ENCODE results near the gene RBX1.
A peak's percentile ranks its signal among the peaks of the same experiment; 100 is the strongest.

The RBX1 gene

GRCh38 chr22:40920526-40920925 lies 30.7 kb upstream of the RBX1 start:
- Histone ChIP-seq H3K4me3 (ENCODE audit: low read depth, low read length) (no peak overlapping the region), H3K27me3 (no peaks in the 10 kb centered on the region), H3K4me1 (no peaks in the 10 kb centered on the region), H3K9me3 (no peaks in the 10 kb centered on the region), H3K36me3 (peaks cover 47% of the 10 kb centered on the region)
- no peak for DNase-seq
- TF ChIP-seq CTCF (IDR thresholded peaks at IDR 0.05; ENCODE audit: low read depth, low read length) = no peak

- H3K36me3 ChIP-seq = peaks cover 47% of the 10 kb centered on the region
- peak; percentile 76 for TF ChIP-seq CTCF (IDR thresholded peaks at IDR 0.05; ENCODE audit: low read depth, low read length)
- H3K4me1 ChIP-seq = no peaks in the 10 kb centered on the region
- peak; percentile 18 for DNase-seq
- H3K9me3 ChIP-seq = no peaks in the 10 kb centered on the region
- no peak overlapping the region for H3K4me3 ChIP-seq (ENCODE audit: low read depth, low read length)
- H3K27me3 ChIP-seq = no peaks in the 10 kb centered on the region
Measured at GRCh38 chr22:40922484-40923303, 28.5 kb upstream of the RBX1 start.

GRCh38 chr22:40928657-40929056 lies 22.5 kb upstream of the RBX1 start:
- Histone ChIP-seq H3K4me3 (ENCODE audit: low read depth, low read length) (no peak overlapping the region), H3K36me3 (peaks cover 25% of the 10 kb centered on the region), H3K4me1 (peaks cover 3% of the 10 kb centered on the region; the same call in 1 of the 2 replicates), H3K27me3 (no peaks in the 10 kb centered on the region), H3K9me3 (no peaks in the 10 kb centered on the region)
- peak; percentile 19 for DNase-seq
- TF ChIP-seq CTCF (IDR thresholded peaks at IDR 0.05; ENCODE audit: low read depth, low read length) = no peak

GRCh38 chr22:40932396-40932795 lies 18.8 kb upstream of the RBX1 start:
- no peaks in the 10 kb centered on the region; the same call in 1 of the 2 replicates for H3K36me3 ChIP-seq
- H3K9me3 ChIP-seq = no peaks in the 10 kb centered on the region
- H3K27me3 ChIP-seq = no peaks in the 10 kb centered on the region
- no peak for DNase-seq
- H3K4me1 ChIP-seq = peaks cover 3% of the 10 kb centered on the region; the same call in 1 of the 2 replicates
- TF ChIP-seq CTCF (IDR thresholded peaks at IDR 0.05; ENCODE audit: low read depth, low read length) = no peak
- H3K4me3 ChIP-seq (ENCODE audit: low read depth, low read length) = no peak overlapping the region

- H3K4me3 ChIP-seq (ENCODE audit: low read depth, low read length) = no peak overlapping the region
- no peak for DNase-seq
- no peaks in the 10 kb centered on the region for H3K9me3 ChIP-seq
- H3K4me1 ChIP-seq = no peaks in the 10 kb centered on the region
- no peaks in the 10 kb centered on the region for H3K27me3 ChIP-seq
- no peak for TF ChIP-seq CTCF (IDR thresholded peaks at IDR 0.05; ENCODE audit: low read depth, low read length)
- no peaks in the 10 kb centered on the region; the same call in 1 of the 2 replicates for H3K36me3 ChIP-seq
Measured at GRCh38 chr22:40939202-40939601, 12.0 kb upstream of the RBX1 start.

Measured in BE2C (cell line).